HG03571 (cell line): Measurements from ENCODE around the gene PTPRC.

Experiments
- ATAC-seq: cut with Tn5 transposase; IDR thresholded peaks from one replicate; pipeline ENCODE4 v1.9.1; 2021; ENCODE audit not compliant: unreplicated experiment

Gene PTPRC

GRCh38 chr1:198751741-198752140 lies 112.9 kb downstream of the PTPRC start:
- no peak for ATAC-seq

- ATAC-seq, result no peak
These were observed 115.8 kb downstream of the PTPRC start for GRCh38 chr1:198754670-198755069.

GRCh38 chr1:198755715-198756114 lies 116.9 kb downstream of the PTPRC start:
- ATAC-seq, result no peak

- ATAC-seq, result no peak
These were observed 117.6 kb downstream of the PTPRC start for GRCh38 chr1:198756470-198756869.

GRCh38 chr1:198761859-198762616 lies 123.2 kb downstream of the PTPRC start:
- no peak for ATAC-seq

GRCh38 chr1:198763298-198763714 lies 124.5 kb downstream of the PTPRC start:
- no peak for ATAC-seq

- ATAC-seq, result no peak
These were observed 125.9 kb downstream of the PTPRC start for GRCh38 chr1:198764748-198765147.

GRCh38 chr1:198765416-198765815 lies 126.6 kb downstream of the PTPRC start:
- ATAC-seq, result no peak

GRCh38 chr1:198771563-198772153 lies 132.8 kb downstream of the PTPRC start:
- no peak for ATAC-seq

- no peak for ATAC-seq
These were observed 133.8 kb downstream of the PTPRC start for GRCh38 chr1:198772626-198773025.

GRCh38 chr1:198773030-198773429 lies 134.2 kb downstream of the PTPRC start:
- ATAC-seq, result no peak

- no peak for ATAC-seq
These were observed 134.7 kb downstream of the PTPRC start for GRCh38 chr1:198773523-198773922.

GRCh38 chr1:198774421-198774820 lies 135.6 kb downstream of the PTPRC start:
- no peak for ATAC-seq

- no peak for ATAC-seq
These were observed 136.8 kb downstream of the PTPRC start for GRCh38 chr1:198775606-198776005.

- no peak for ATAC-seq
These were observed 137.8 kb downstream of the PTPRC start for GRCh38 chr1:198776602-198777029.

- no peak for ATAC-seq
These were observed 139.2 kb downstream of the PTPRC start for GRCh38 chr1:198778049-198778448.

- ATAC-seq, result no peak
These were observed 141.5 kb downstream of the PTPRC start for GRCh38 chr1:198780376-198780775.

- peak; percentile 79 for ATAC-seq
These were observed 149.8 kb downstream of the PTPRC start for GRCh38 chr1:198788561-198789064.

- ATAC-seq, result no peak
These were observed 154.9 kb downstream of the PTPRC start for GRCh38 chr1:198793714-198794113.

- no peak for ATAC-seq
These were observed 155.7 kb downstream of the PTPRC start for GRCh38 chr1:198794498-198794897.

GRCh38 chr1:198797656-198798055 lies 158.8 kb downstream of the PTPRC start:
- ATAC-seq, result no peak

- peak; percentile 78 for ATAC-seq
These were observed 160.1 kb downstream of the PTPRC start for GRCh38 chr1:198798923-198799386.
